ENCODE data around the gene ENKUR. TPM values are rescaled to one million over a fixed set of nuclear protein-coding genes. Genes with fewer than 3 reads are reported as not detected.

Gene ENKUR
- total RNA-seq, 2 donors from 2014 or later: not detected

- DNase-seq: no peak
- Histone ChIP-seq H3K9me3 (no peaks in the 10 kb centered on the region), H3K4me1 (no peaks in the 10 kb centered on the region), H3K36me3 (replicated peaks in 1 of 2; ENCODE audit: insufficient read depth in 1 of 2, low read depth in 2 of 2) (no peaks in the 10 kb centered on the region), H3K27ac (no peak overlapping the region), H3K27me3 (no peaks in the 10 kb centered on the region), H3K4me3 (no peak overlapping the region)
- no peak for ATAC-seq
- TF ChIP-seq CTCF (IDR thresholded peaks at IDR 0.05) (no peak), POLR2A (IDR thresholded peaks at IDR 0.05) (no peak)
- intact Hi-C loops (cut with DNase I): no loop called here
- WGBS, 2 donors: 76 to 77% methylated on average over 1 of the region's 1 CpG
Measured at GRCh38 chr10:25046641-25047040, 30.7 kb upstream of the ENKUR start.

GRCh38 chr10:25039531-25039930 lies 23.6 kb upstream of the ENKUR start:
- TF ChIP-seq POLR2A (IDR thresholded peaks at IDR 0.05) (no peak), CTCF (IDR thresholded peaks at IDR 0.05) (no peak)

GRCh38 chr10:25038325-25038724 lies 22.4 kb upstream of the ENKUR start:
- intact Hi-C loops (cut with DNase I): no loop called here
- Histone ChIP-seq H3K4me3 (no peak overlapping the region), H3K4me1 (peaks cover 6% of the 10 kb centered on the region), H3K9me3 (no peaks in the 10 kb centered on the region), H3K27ac (no peak overlapping the region), H3K36me3 (replicated peaks in 1 of 2; ENCODE audit: insufficient read depth in 1 of 2, low read depth in 2 of 2) (no peaks in the 10 kb centered on the region), H3K27me3 (no peaks in the 10 kb centered on the region)
- DNase-seq (no peak), ATAC-seq (no peak)
- no peak for TF ChIP-seq CTCF (IDR thresholded peaks at IDR 0.05)
- TF ChIP-seq POLR2A (IDR thresholded peaks at IDR 0.05): no peak
- WGBS, 2 donors: 74 to 80% methylated on average over 2 of the region's 2 CpGs

More at GRCh38 chr10:25039531-25039930, 23.6 kb upstream of the ENKUR start:
- H3K27ac ChIP-seq: no peak overlapping the region
- DNase-seq (no peak), ATAC-seq (no peak)
- peaks cover 6% of the 10 kb centered on the region for H3K4me1 ChIP-seq
- intact Hi-C loops (cut with DNase I): no loop called here
- H3K4me3 ChIP-seq: no peak overlapping the region
- H3K9me3 ChIP-seq: no peaks in the 10 kb centered on the region
- H3K36me3 ChIP-seq (replicated peaks in 1 of 2; ENCODE audit: insufficient read depth in 1 of 2, low read depth in 2 of 2): no peaks in the 10 kb centered on the region
- H3K27me3 ChIP-seq: no peaks in the 10 kb centered on the region

GRCh38 chr10:25036381-25036780 lies 20.4 kb upstream of the ENKUR start:
- ATAC-seq (no peak), DNase-seq (no peak)
- no peak overlapping the region for H3K4me3 ChIP-seq
- H3K4me1 ChIP-seq: peaks cover 6% of the 10 kb centered on the region
- intact Hi-C loops (cut with DNase I): no loop called here
- no peak overlapping the region for H3K27ac ChIP-seq
- H3K9me3 ChIP-seq: no peaks in the 10 kb centered on the region
- 31 to 45% methylated on average over 3 of the region's 3 CpGs for WGBS, 2 donors
- no peak for TF ChIP-seq CTCF (IDR thresholded peaks at IDR 0.05)
- no peak for TF ChIP-seq POLR2A (IDR thresholded peaks at IDR 0.05)
- no peaks in the 10 kb centered on the region for H3K27me3 ChIP-seq
- no peaks in the 10 kb centered on the region for H3K36me3 ChIP-seq (replicated peaks in 1 of 2; ENCODE audit: insufficient read depth in 1 of 2, low read depth in 2 of 2)

GRCh38 chr10:25029519-25029918 lies 13.6 kb upstream of the ENKUR start:
- no peaks in the 10 kb centered on the region for H3K9me3 ChIP-seq
- DNase-seq: no peak
- H3K4me1 ChIP-seq: no peaks in the 10 kb centered on the region
- no peak overlapping the region for H3K4me3 ChIP-seq
- H3K36me3 ChIP-seq (replicated peaks in 1 of 2; ENCODE audit: insufficient read depth in 1 of 2, low read depth in 2 of 2): no peaks in the 10 kb centered on the region
- no peaks in the 10 kb centered on the region for H3K27me3 ChIP-seq
- peak; percentile 83 for ATAC-seq
- H3K27ac ChIP-seq: peak overlapping the region in 2 of 4 donors; percentile 5 to 32
- WGBS, 2 donors: 54 to 65% methylated on average over 2 of the region's 2 CpGs
- intact Hi-C loops (cut with DNase I): no loop called here
- TF ChIP-seq CTCF (IDR thresholded peaks at IDR 0.05): no peak
- no peak for TF ChIP-seq POLR2A (IDR thresholded peaks at IDR 0.05)
